Right lobe of liver (tissue), 6 donors: Measurements from ENCODE around the gene CD81. TPM values are rescaled to one million over a fixed set of nuclear protein-coding genes. Genes with fewer than 3 reads are reported as not detected.

Source experiments
- ATAC-seq, 4 donors: fragments of 200-7000 bp; cut with Tn5 transposase; one replicate each; pipeline ENCODE4 v1.9.1; 2020; ENCODE audit warnings: mild to moderate bottlenecking in 4 of 4, moderate library complexity in 4 of 4
- DNase-seq, 3 donors: peaks; one replicate each; pipeline ENCODE4 v3.0.0-alpha.2; 2020
- H3K27ac ChIP-seq, 3 donors: fragments of 200-600 bp; one replicate each; pipeline ENCODE4 v1.8.0; 2022
- H3K27me3 ChIP-seq, 2 donors: fragments of 200-600 bp; one replicate each; pipeline ENCODE4 v1.8.0; 2022
- H3K36me3 ChIP-seq, 4 donors: fragments of 200-600 bp; sonication (generic) in 1 of 4; one replicate each; pipeline versions ENCODE4 v1.5.1 to v1.8.0; 2017 to 2022; ENCODE audit warnings: control low read depth in 1 of 4
- H3K4me1 ChIP-seq, 4 donors: fragments of 200-600 bp; sonication (generic) in 1 of 4; one replicate each; pipeline versions ENCODE4 v1.5.1 to v1.8.0; 2017 to 2022; ENCODE audit warnings: control low read depth in 1 of 4
- H3K4me3 ChIP-seq, 3 donors: fragments of 200-600 bp; one replicate each; pipeline ENCODE4 v1.8.0; 2022
- H3K9me3 ChIP-seq, 4 donors: fragments of 200-600 bp; sonication (generic) in 1 of 4; one replicate each; pipeline versions ENCODE4 v1.5.1 to v1.8.0; 2017 to 2022; ENCODE audit warnings: control low read depth in 1 of 4
- POLR2A ChIP-seq: fragments of 450-650 bp; IDR thresholded peaks from one replicate; pipeline ENCODE4 v1.6.1; 2017; ENCODE audit warnings: antibody characterized with exemption, mild to moderate bottlenecking
- WGBS: methylation state at CpG from one replicate; pipeline ENCODE4 v1.1.6; 2018; ENCODE audit warnings: low coverage, low lambda C conversion rate; ENCODE audit not compliant: insufficient coverage; ENCODE audit errors: missing lambda C conversion rate; 5-methylcytosine and 5-hydroxymethylcytosine counted together
- intact Hi-C, 2 donors: fragments of 100-400 bp; cut with DNase I; formaldehyde crosslinking; loops; one replicate each; pipeline versions ENCODE4 v1.11.2 to v1.14.1; 2022
- total RNA-seq, 6 experiments: library from RNA; depleted of rRNA in 2 of 6; stranded (reverse); fragments of >200 nt in 2 of 6; fragmentation: NEBNext Ultra II Directional in 3 of 6; extraction: Animal tissue kit (Norgen Biotek cat#: 25700) in 3 of 6; gene quantifications; one replicate each; pipeline versions ENCODE4 v1.1.0 to v1.2.4, GENCODE V29; 2016 to 2023
- TF ChIP-seq, protein P1 (sequence below), 4 donors: fragments of 200-600 bp in 3 of 4; fragments of 450-650 bp in 1 of 4; IDR thresholded peaks; one replicate each; pipeline versions ENCODE4 v1.5.1 to v1.8.0; 2016 to 2022; ENCODE audit warnings: antibody characterized with exemption in 4 of 4, mild to moderate bottlenecking in 2 of 4
- donor health status: DM: no; HTN: yes; CAD: no.
- donor health status: DM: no; HTN: no; CAD: no.
- donor health status: DM: no; HTN: no; CAD: no.
- donor health status: DM: no; HTN: yes; CAD: no.
- donor health status: DM: no; HTN: yes; CAD: no.

CD81 gene
- total RNA-seq, 6 experiments from 2014 or later = 433 to 721 (median 528) TPM

DNA sequence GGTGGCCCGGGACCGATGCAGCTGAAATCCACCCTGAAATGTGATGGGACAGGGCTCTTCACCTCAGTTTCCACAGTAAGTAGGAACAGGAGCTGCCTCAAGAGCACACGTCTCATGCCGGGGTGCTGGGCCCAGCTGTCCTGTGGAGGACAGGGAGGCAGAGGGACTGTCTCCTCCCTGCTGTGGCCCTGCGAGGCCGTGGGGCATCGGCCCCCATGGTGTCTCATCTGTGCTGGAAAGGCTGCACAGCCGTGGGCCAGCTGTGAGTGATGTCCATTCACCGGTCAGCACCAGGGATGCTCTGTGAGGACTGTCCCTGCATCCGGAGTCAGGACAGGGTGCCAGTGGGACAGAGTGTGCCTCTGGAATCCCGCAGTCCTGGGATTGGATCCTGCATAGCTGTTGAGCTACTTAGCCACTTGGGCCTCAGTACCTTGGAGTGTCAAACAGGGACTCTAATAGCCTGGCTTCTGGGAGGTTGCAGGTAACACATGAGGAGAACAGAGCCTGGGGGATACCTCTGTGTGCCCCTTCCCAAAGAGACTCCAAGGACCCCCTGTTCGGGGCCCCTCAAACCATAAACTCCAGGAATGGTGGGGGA lies 50.7 kb downstream of the CD81 start:
- intact Hi-C loops = loop anchor here (2.0 kb wide), 1 partner anchor 103 kb away; no protein-coding TSS in a partner anchor
- no peak for DNase-seq

GRCh38 chr11:2428322-2428795 lies 51.2 kb downstream of the CD81 start:
- TF ChIP-seq, protein P1, sequence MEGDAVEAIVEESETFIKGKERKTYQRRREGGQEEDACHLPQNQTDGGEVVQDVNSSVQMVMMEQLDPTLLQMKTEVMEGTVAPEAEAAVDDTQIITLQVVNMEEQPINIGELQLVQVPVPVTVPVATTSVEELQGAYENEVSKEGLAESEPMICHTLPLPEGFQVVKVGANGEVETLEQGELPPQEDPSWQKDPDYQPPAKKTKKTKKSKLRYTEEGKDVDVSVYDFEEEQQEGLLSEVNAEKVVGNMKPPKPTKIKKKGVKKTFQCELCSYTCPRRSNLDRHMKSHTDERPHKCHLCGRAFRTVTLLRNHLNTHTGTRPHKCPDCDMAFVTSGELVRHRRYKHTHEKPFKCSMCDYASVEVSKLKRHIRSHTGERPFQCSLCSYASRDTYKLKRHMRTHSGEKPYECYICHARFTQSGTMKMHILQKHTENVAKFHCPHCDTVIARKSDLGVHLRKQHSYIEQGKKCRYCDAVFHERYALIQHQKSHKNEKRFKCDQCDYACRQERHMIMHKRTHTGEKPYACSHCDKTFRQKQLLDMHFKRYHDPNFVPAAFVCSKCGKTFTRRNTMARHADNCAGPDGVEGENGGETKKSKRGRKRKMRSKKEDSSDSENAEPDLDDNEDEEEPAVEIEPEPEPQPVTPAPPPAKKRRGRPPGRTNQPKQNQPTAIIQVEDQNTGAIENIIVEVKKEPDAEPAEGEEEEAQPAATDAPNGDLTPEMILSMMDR (IDR thresholded peaks at IDR 0.05) = peak; percentile 67 to 85 (median 76)
- no peak for TF ChIP-seq POLR2A
- no peaks in the 10 kb centered on the region for H3K27me3 ChIP-seq
- H3K4me3 ChIP-seq = no peak overlapping the region
- intact Hi-C loops = loop anchor here (2.0 kb wide), 1 partner anchor 102 kb away; no protein-coding TSS in a partner anchor
- ATAC-seq = peak; percentile 69 to 88 (median 80)
- peak; percentile 82 to 85 (median 84) for DNase-seq
- no peak overlapping the region for H3K27ac ChIP-seq
- H3K4me1 ChIP-seq = no peaks in the 10 kb centered on the region
- WGBS = 38% methylated on average over 8 of the region's 8 CpGs
- no peaks in the 10 kb centered on the region for H3K36me3 ChIP-seq
- no peaks in the 10 kb centered on the region for H3K9me3 ChIP-seq

More for the DNA sequence above, 50.7 kb downstream of the CD81 start:
- no peaks in the 10 kb centered on the region for H3K4me1 ChIP-seq
- WGBS = 47% methylated on average over 3 of the region's 12 CpGs
- H3K36me3 ChIP-seq = no peaks in the 10 kb centered on the region
- H3K27ac ChIP-seq = no peak overlapping the region
- no peak for TF ChIP-seq POLR2A
- TF ChIP-seq, protein P1 (IDR thresholded peaks at IDR 0.05) = no peak
- H3K27me3 ChIP-seq = no peaks in the 10 kb centered on the region
- ATAC-seq = no peak
- H3K9me3 ChIP-seq = no peaks in the 10 kb centered on the region
- H3K4me3 ChIP-seq = no peak overlapping the region

DNA sequence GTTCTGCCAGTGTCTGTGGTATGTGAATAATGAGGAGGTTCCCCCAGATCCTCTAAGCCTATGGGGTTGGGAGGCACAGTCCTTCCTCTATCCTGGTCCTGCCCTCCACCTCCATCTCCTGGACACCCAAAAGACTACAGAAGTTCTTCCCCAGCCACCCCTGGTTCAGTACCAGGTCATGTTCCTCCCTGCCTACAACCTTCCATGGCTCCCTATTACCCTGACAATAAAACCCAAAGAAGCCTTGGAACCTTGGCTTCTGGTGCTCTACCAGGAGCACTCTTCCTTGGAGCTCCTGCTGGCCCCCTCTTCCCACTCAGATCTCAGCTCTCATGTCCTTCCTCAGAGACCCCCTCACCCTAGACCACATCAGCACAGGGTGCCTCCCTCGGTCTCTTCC lies 54.3 kb downstream of the CD81 start:
- no peak for ATAC-seq
- TF ChIP-seq, protein P1 (IDR thresholded peaks at IDR 0.05) = no peak
- TF ChIP-seq POLR2A = no peak
- intact Hi-C loops = loop anchor here in 1 of 2 donors (5.0 kb wide), 1 partner anchor 461 kb away; no protein-coding TSS in a partner anchor

GRCh38 chr11:2432171-2432621 lies 55.1 kb downstream of the CD81 start:
- WGBS = no CpG with 5 or more reads among the region's 15 CpGs
- ATAC-seq (no peak), DNase-seq (peak in 2 of 3 donors; percentile 15 to 36)
- Histone ChIP-seq H3K4me1 (no peaks in the 10 kb centered on the region), H3K36me3 (no peaks in the 10 kb centered on the region), H3K27me3 (no peaks in the 10 kb centered on the region), H3K9me3 (no peaks in the 10 kb centered on the region), H3K27ac (no peak overlapping the region), H3K4me3 (no peak overlapping the region)
- no peak for TF ChIP-seq POLR2A
- TF ChIP-seq, protein P1 (IDR thresholded peaks at IDR 0.05) = no peak
- intact Hi-C loops = loop anchor here in 1 of 2 donors (5.0 kb wide), 1 partner anchor 460 kb away; no protein-coding TSS in a partner anchor

More for the DNA sequence above, 54.3 kb downstream of the CD81 start:
- Histone ChIP-seq H3K4me1 (no peaks in the 10 kb centered on the region), H3K27ac (no peak overlapping the region), H3K4me3 (no peak overlapping the region), H3K27me3 (no peaks in the 10 kb centered on the region), H3K36me3 (no peaks in the 10 kb centered on the region), H3K9me3 (no peaks in the 10 kb centered on the region)
- DNase-seq = peak in 1 of 3 donors; percentile 1
- WGBS = 63% methylated on average over 1 of the region's 1 CpG
